ENCODE measurements around the gene GRAP2. TPM values are rescaled to one million over a fixed set of nuclear protein-coding genes. Genes with fewer than 3 reads are reported as not detected.

GRAP2 gene
- total RNA-seq, 4 donors from 2014 or later, result 1.4 to 5.8 (median 3.9) TPM

- no peak overlapping the region for H3K4me3 ChIP-seq
- peaks cover 5 to 15% (median 11%) of the 10 kb centered on the region in 4 donors for H3K4me1 ChIP-seq
- 80% methylated on average over 8 of the region's 8 CpGs for WGBS
- H3K36me3 ChIP-seq, result no peaks in the 10 kb centered on the region
- H3K27ac ChIP-seq (replicated peaks in 1 of 4), result no peak overlapping the region
- intact Hi-C loops (cut with DNase I), result no loop called here
- peaks cover 0 to 18% (median 0%) of the 10 kb centered on the region in 4 donors for H3K27me3 ChIP-seq
- no peak for TF ChIP-seq POLR2AphosphoS5 (IDR thresholded peaks at IDR 0.05)
- no peak for TF ChIP-seq EP300 (IDR thresholded peaks at IDR 0.05)
- no peaks in the 10 kb centered on the region for H3K9me3 ChIP-seq
- no peak for DNase-seq (ENCODE audit: extremely low spot score)
Measured at GRCh38 chr22:39958009-39958711, 57.3 kb downstream of the GRAP2 start.

DNA sequence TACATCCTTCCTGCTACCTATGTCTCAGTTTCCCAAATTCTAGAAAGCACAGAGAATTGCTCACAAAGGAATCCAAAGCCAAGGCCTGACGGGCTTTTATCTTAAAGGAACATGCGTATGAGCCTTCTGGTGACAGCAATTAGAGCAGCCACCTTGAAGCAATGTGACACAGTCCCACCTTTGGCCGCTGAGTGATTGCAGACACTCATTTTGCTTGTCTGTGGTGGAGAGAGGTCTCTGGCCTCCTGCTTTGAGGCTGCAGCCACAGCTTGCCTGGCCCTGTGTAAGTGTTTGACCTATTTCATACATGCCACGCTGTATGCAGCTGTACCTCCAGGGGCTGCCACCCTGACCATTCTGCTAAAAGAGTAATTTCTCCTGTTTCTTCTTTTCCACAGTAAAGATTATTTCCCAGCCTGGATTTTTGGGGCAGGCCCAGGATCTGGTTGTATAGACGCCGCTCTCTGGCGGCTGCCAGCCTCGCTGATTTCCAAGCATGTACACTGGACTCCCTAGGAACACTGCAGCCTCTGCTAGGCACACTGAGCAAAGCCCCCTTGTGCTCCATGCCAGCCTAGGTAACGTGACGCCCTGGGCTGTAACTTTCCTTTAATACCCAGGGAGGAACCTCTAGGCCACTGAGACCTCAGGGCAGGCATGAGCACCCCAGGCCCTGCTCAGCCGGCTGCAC is 58.2 kb downstream of the GRAP2 start:
- H3K9me3 ChIP-seq, result no peaks in the 10 kb centered on the region
- H3K27me3 ChIP-seq, result peaks cover 0 to 18% (median 0%) of the 10 kb centered on the region in 4 donors
- H3K4me1 ChIP-seq, result peaks cover 5 to 15% (median 10%) of the 10 kb centered on the region in 4 donors
- no peak for DNase-seq (ENCODE audit: extremely low spot score)
- 82% methylated on average over 8 of the region's 11 CpGs for WGBS
- no peak overlapping the region for H3K4me3 ChIP-seq
- TF ChIP-seq POLR2AphosphoS5 (IDR thresholded peaks at IDR 0.05) (no peak), POLR2A (IDR thresholded peaks at IDR 0.05; ENCODE audit: low read depth) (no peak), EP300 (IDR thresholded peaks at IDR 0.05) (no peak)
- TF ChIP-seq, protein P1, sequence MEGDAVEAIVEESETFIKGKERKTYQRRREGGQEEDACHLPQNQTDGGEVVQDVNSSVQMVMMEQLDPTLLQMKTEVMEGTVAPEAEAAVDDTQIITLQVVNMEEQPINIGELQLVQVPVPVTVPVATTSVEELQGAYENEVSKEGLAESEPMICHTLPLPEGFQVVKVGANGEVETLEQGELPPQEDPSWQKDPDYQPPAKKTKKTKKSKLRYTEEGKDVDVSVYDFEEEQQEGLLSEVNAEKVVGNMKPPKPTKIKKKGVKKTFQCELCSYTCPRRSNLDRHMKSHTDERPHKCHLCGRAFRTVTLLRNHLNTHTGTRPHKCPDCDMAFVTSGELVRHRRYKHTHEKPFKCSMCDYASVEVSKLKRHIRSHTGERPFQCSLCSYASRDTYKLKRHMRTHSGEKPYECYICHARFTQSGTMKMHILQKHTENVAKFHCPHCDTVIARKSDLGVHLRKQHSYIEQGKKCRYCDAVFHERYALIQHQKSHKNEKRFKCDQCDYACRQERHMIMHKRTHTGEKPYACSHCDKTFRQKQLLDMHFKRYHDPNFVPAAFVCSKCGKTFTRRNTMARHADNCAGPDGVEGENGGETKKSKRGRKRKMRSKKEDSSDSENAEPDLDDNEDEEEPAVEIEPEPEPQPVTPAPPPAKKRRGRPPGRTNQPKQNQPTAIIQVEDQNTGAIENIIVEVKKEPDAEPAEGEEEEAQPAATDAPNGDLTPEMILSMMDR (IDR thresholded peaks at IDR 0.05), result no peak
- H3K36me3 ChIP-seq, result no peaks in the 10 kb centered on the region
- no peak overlapping the region for H3K27ac ChIP-seq (replicated peaks in 1 of 4)
- intact Hi-C loops (cut with DNase I), result no loop called here

GRCh38 chr22:39959640-39960447 is 59.0 kb downstream of the GRAP2 start, which contains the start of gene TMA7B:
TSS of gene TMA7B (plus strand) at chr22:39960397. CDS start at chr22:39964375, 3,978 bp downstream.
- Histone ChIP-seq H3K9me3 (no peaks in the 10 kb centered on the region), H3K27ac (replicated peaks in 1 of 4) (no peak within 1 kb of the TSS), H3K27me3 (peaks cover 0 to 19% (median 0%) of the 10 kb centered on the region in 4 donors), H3K36me3 (no peaks in the 10 kb centered on the region), H3K4me3 (no peak within 1 kb of the TSS), H3K4me1 (peaks cover 4 to 8% (median 6%) of the 10 kb centered on the region in 4 donors)
- DNase-seq (ENCODE audit: extremely low spot score), result no peak
- 51% methylated on average over 14 of the region's 14 CpGs for WGBS
- intact Hi-C loops (cut with DNase I), result no loop called here
- TF ChIP-seq POLR2AphosphoS5 (IDR thresholded peaks at IDR 0.05), result no peak
- TF ChIP-seq POLR2A (IDR thresholded peaks at IDR 0.05; ENCODE audit: low read depth), result no peak
- TF ChIP-seq EP300 (IDR thresholded peaks at IDR 0.05), result no peak
- TF ChIP-seq, protein P1 (IDR thresholded peaks at IDR 0.05), result no peak

- no peaks in the 10 kb centered on the region for H3K4me1 ChIP-seq
- DNase-seq (ENCODE audit: extremely low spot score), result no peak
- no peak overlapping the region for H3K4me3 ChIP-seq
- H3K36me3 ChIP-seq, result no peaks in the 10 kb centered on the region
- intact Hi-C loops (cut with DNase I), result no loop called here
- no peak for TF ChIP-seq POLR2A (IDR thresholded peaks at IDR 0.05; ENCODE audit: low read depth)
- TF ChIP-seq EP300 (IDR thresholded peaks at IDR 0.05), result no peak
- TF ChIP-seq, protein P1 (IDR thresholded peaks at IDR 0.05), result no peak
- no peak for TF ChIP-seq POLR2AphosphoS5 (IDR thresholded peaks at IDR 0.05)
- 67% methylated on average over 13 of the region's 13 CpGs for WGBS
- H3K27ac ChIP-seq (replicated peaks in 1 of 4), result no peak overlapping the region
- H3K9me3 ChIP-seq, result no peaks in the 10 kb centered on the region
- H3K27me3 ChIP-seq, result peaks cover 0 to 23% (median 0%) of the 10 kb centered on the region in 4 donors
Measured at GRCh38 chr22:39960791-39961746, 60.2 kb downstream of the GRAP2 start.

Data from esophagus muscularis mucosa (tissue), 4 donors.